GM19193 (cell line): ENCODE results near the gene ENPP4.

Experiments used
- POLR2A ChIP-seq: IDR thresholded peaks from 4 replicates; pipeline ENCODE4 v1.6.1; 2011; ENCODE audit not compliant: insufficient read depth, insufficient read length; ENCODE audit errors: extremely low read depth

Gene ENPP4

GRCh38 chr6:46118157-46118556 lies 11.6 kb upstream of the ENPP4 start:
- TF ChIP-seq POLR2A = no peak

- no peak for TF ChIP-seq POLR2A
Observed at GRCh38 chr6:46118836-46119235, 11.0 kb upstream of the ENPP4 start.

- TF ChIP-seq POLR2A = no peak
Observed at GRCh38 chr6:46128476-46128875, 1.3 kb upstream of the ENPP4 start.

GRCh38 chr6:46129291-46129628 lies 529 bp upstream of the ENPP4 start:
- TF ChIP-seq POLR2A = no peak

- no peak for TF ChIP-seq POLR2A
Observed at GRCh38 chr6:46130666-46131065, 877 bp downstream of the ENPP4 start.

GRCh38 chr6:46134216-46134615 lies 4.4 kb downstream of the ENPP4 start:
- TF ChIP-seq POLR2A = no peak

GRCh38 chr6:46135176-46135575 lies 5.4 kb downstream of the ENPP4 start:
- TF ChIP-seq POLR2A = no peak

DNA sequence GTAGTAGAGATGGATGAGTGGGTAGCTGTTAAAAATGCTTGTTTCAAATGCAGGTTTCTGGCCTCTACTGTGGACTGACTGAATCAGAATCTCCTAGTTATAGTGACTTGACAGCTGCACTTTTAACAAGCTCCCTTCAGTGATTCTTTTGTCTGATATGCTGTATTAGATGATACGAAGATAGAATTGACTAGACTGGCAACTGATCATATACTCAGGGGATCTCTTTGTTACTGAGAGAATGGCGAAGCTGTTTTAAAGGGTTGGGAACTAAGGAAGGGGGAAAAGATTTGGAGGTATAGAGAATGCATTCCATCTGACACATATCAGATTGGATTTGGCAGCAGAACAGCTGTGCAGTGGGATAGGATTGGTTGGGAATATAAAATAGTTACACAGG lies 7.0 kb downstream of the ENPP4 start:
- TF ChIP-seq POLR2A = no peak

GRCh38 chr6:46137387-46137786 lies 7.6 kb downstream of the ENPP4 start:
- TF ChIP-seq POLR2A = no peak

DNA sequence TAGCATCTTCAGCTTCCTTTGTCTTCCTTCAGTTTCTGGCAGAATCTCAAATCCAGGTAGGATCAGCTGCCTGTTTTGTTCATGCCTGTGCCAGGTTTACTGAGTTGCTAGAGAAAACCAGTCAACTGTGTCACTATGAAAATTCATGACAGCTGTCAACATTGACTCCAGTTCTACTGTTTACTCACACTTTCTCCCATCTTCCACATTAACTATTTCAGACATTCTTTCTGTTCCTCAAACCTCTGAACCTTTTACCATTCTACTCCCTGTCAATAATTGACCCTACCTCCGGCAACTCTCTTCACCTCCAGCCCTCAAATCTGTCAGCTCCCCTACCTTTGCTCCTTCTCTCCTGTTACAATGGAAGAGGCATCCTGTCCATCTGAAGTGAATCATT lies 8.5 kb downstream of the ENPP4 start:
- TF ChIP-seq POLR2A = no peak

DNA sequence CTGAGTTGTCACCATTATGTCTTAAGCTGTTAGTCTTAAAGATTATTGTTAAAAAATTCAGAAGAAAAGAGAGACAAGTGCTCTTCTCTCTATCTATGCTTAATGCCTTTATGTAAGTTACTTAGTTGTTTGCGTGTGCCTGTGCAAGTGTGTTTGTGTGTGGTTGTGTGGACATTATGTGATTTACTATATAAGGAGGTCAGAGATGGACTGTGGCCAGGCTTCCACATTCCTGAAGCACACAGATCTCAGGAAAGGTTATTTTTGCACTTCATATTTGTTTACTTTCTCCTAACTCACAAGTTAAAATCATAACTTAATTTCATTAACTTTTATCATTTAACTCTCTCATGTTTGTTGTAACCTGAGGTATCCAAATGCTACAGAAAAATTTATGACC lies 14.5 kb downstream of the ENPP4 start:
- no peak for TF ChIP-seq POLR2A

GRCh38 chr6:46156701-46157100 lies 26.9 kb downstream of the ENPP4 start:
- TF ChIP-seq POLR2A = no peak

DNA sequence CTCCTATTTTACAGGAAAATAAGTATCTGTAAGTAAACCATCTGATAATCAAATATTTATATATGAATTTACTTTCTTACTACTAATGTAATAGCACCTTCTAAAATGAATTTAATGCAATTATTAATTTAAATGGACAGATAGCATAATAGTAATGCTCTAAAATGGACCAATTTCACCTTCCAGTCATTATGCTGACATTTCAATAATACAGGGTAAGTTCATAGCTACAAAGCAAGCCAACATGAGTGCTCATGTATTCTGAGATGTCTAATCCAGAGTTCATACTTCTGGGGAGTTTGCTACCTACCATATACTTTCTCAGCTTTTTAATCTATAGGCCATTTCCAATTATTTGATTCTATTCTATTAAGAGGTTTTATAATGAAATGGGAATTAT lies 29.4 kb downstream of the ENPP4 start:
- no peak for TF ChIP-seq POLR2A

DNA sequence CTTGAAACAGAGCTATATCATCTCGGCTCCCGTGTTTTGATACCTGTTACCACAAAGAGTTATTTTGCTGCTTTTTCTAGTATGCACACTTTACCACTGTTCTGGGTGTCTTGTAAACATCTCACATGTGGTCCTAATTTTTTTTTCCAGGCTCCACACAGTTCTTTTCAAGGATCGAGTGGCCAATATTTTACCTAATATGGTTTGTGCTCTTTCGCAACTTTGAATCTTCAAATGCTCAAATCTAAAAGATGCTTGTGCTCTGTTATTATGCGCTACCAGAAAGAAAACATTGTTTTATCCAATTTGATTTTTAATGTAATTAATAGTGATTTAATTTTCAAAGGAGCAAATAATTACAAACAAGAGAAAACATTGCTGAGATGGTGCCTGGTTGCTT lies 30.3 kb downstream of the ENPP4 start:
- no peak for TF ChIP-seq POLR2A

- peak; percentile 36 for TF ChIP-seq POLR2A
Observed at GRCh38 chr6:46170357-46171289, 40.8 kb downstream of the ENPP4 start, which contains the start of gene ENPP5. Gene ENPP5, minus strand, starts transcription at chr6:46170980. Its CDS starts 2,718 bp downstream, at chr6:46168262.

DNA sequence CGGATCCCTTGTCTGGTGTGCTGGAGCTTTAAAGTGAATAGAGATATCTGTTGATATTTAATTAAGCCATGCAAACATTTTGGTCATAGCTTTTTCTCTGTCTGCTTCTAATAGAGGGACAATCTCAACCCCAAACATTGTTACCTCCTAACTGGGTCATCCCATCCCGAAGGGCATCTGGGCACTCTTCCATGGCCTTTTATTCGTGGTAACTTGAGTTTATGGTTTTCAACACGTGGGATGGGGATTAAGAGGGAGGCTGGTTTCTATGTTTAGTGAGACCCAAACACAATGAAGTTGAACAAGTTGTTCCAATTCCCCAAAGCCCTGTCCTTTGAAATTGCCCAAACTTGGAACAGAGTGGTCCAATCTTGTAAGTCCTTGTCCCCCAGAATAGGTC lies 42.4 kb downstream of the ENPP4 start:
- TF ChIP-seq POLR2A = no peak

DNA sequence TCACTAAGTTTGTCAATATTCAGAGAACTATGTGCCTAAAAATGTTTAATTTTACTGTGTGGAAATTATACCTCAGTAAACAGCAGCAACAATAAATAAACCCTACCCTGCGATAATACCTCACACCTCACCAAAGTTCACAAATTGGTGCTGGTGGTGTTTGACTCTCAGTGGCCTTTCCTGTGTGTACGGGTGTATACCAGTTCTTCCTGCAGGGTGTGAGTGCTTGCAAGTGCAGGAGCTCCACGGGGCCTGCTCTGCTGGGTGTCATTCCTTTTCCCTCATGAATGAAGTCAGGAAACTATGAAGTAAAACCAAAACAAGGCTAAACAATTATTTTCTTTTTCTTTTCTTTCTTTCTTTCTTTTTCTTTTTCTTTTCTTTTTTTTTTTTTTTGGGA lies 45.1 kb downstream of the ENPP4 start:
- TF ChIP-seq POLR2A = no peak

DNA sequence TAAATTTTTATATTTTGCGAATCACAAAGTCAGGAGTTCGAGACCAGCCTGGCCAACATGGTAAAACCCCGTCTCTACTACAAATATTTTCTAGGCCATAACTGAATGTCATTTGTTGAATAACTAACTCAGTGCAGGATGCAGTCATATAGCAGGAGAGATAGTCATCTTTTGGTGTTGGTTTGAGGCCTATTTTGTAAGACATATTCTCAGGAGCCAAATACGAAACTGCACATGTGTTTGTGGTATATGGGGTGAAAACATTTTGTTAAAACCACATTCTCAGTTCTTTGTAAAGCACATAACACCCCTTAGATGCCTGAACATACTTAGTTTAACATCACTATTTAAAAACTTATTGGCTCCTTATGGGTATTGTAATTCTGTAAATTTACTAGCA lies 45.7 kb downstream of the ENPP4 start:
- TF ChIP-seq POLR2A = no peak

DNA sequence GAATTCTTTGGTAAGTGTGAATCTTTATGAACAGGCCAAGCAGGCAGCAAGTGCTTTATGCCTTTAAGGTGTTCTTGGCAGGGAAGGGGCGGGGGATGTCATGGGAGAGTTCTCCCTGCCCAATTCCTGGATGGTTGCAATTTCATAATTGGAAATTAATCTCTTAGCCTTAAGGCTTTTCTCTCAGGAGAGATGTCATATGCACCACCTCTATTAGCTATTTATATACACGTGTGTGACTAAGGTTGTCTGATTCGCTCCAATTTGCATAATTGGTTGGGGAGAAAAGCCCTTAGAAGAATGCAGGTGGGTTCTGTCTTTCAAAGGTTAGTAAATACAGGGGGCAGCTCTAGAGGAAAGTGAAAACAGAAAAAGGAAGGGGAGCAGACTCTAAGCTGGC lies 46.2 kb downstream of the ENPP4 start:
- no peak for TF ChIP-seq POLR2A
